ENCODE data around the gene RNF220.

GRCh38 chr1:44489481-44489880, 84.4 kb downstream of the RNF220 start:
- TF ChIP-seq CTCF (conservative IDR thresholded peaks at IDR 0.05; ENCODE audit: low read length) (no peak), EZH2phosphoT487 (IDR thresholded peaks at IDR 0.05; ENCODE audit: borderline replicate concordance) (no peak)
